Measurements from ENCODE around the gene ESR2. TPM values are rescaled to one million over a fixed set of nuclear protein-coding genes. Genes with fewer than 3 reads are reported as not detected.
"Not testable (repeated sequence)": the region's sequence is repeated elsewhere in the genome, so short reads cannot be mapped to it uniquely, and the experiment has no call there.

The ESR2 gene
- total RNA-seq, 2 experiments from 2014 or later = 0.31 to 0.43 TPM

DNA sequence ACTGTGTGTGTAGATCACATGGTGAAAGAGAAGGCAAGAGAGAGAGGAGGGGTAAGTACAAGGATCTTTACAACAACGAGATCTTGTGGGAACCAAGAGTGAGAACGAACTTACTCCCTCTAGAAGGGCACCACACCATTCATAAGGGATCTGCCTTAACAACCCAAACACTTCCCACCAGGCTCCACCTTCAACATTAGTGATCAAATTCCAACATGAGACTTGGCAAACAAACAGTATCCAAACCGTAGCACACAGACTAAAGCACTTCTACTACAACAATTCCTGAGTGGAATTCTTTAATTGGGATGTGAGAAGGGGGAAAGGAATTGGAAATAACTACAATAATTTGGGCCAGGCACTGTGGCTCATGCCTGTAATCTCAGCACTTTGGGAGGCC is 35.0 kb upstream of the ESR2 start:
- ChIA-PET CTCF (no interaction called here), POLR2A (no interaction called here)
- Mint-ChIP-seq H3K4me3 (no peak overlapping the region), H3K36me3 (ENCODE audit: low read depth) (no peaks in the 10 kb centered on the region), H3K9me3 (no peaks in the 10 kb centered on the region), H3K27me3 (no peaks in the 10 kb centered on the region), H3K27ac (no peak overlapping the region), H3K4me1 (ENCODE audit: low read depth) (no peaks in the 10 kb centered on the region)
- DNase-seq (no peak), ATAC-seq (no peak)
- TF ChIP-seq CTCF (IDR thresholded peaks at IDR 0.05) = no peak
- intact Hi-C loops (cut with micrococcal nuclease) = no loop called here

GRCh38 chr14:64326502-64326901 is 32.3 kb upstream of the ESR2 start:
- Mint-ChIP-seq H3K4me3 (no peak overlapping the region), H3K27ac (no peak overlapping the region), H3K36me3 (ENCODE audit: low read depth) (no peaks in the 10 kb centered on the region), H3K4me1 (ENCODE audit: low read depth) (no peaks in the 10 kb centered on the region), H3K9me3 (no peaks in the 10 kb centered on the region), H3K27me3 (peaks cover 2% of the 10 kb centered on the region)
- ATAC-seq = no peak
- intact Hi-C loops (cut with micrococcal nuclease) = no loop called here
- ChIA-PET POLR2A (interaction anchor here (0.8 kb wide), 1 partner anchor 22 kb away, joined by 4 read pairs; no protein-coding TSS in a partner anchor), CTCF (no interaction called here)
- no peak for DNase-seq
- no peak for TF ChIP-seq CTCF (IDR thresholded peaks at IDR 0.05)

DNA sequence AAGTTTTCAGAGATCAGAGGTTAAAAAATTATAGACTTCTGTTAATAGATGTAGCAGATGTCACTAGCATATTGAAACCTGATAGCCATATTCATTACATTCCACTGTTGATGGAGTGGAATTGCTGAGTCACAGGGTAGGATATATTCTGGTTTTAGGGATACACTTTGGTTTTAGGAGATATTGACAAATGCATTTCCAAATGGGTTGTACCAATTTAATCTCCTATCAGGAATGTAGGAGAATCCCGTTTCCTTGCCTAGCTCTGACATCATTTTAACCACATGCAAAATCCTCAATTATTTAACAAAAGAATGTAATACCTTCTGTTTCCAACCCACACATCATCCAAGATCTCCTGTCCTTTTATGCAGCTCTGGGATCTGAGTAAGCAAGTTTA is 30.7 kb upstream of the ESR2 start:
- CTCF ChIA-PET = no interaction called here

DNA sequence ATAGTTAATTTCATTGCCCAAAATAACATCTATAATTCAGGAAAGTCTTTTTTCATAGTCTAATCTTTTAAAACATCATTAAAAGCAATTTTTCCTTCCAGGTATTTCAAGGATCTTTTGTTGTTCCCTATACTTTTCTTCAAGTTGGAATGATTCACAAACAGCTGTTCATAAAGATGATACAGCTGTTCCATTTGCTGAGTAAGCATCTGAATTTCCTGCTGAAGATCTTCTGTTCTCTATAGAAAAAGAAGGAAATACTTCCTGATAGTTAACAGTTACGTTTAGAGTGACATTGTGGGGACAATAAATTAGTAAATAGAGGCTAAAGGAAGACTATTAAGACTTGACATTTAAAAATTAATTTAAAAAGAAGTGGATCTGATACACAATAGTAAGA is 30.3 kb upstream of the ESR2 start:
- H3K27me3 Mint-ChIP-seq = peaks cover 2% of the 10 kb centered on the region
- TF ChIP-seq CTCF (IDR thresholded peaks at IDR 0.05) = no peak
- DNase-seq (no peak), ATAC-seq (no peak)
- no peaks in the 10 kb centered on the region for H3K9me3 Mint-ChIP-seq
- H3K4me1 Mint-ChIP-seq (ENCODE audit: low read depth) = no peaks in the 10 kb centered on the region
- ChIA-PET CTCF (no interaction called here), POLR2A (no interaction called here)
- H3K36me3 Mint-ChIP-seq (ENCODE audit: low read depth) = no peaks in the 10 kb centered on the region
- no peak overlapping the region for H3K4me3 Mint-ChIP-seq
- intact Hi-C loops (cut with micrococcal nuclease) = no loop called here
- H3K27ac Mint-ChIP-seq = no peak overlapping the region

More for the DNA sequence above, 30.7 kb upstream of the ESR2 start:
- POLR2A ChIA-PET = no interaction called here
- Mint-ChIP-seq H3K36me3 (ENCODE audit: low read depth) (no peaks in the 10 kb centered on the region), H3K9me3 (no peaks in the 10 kb centered on the region), H3K4me1 (ENCODE audit: low read depth) (no peaks in the 10 kb centered on the region), H3K27me3 (peaks cover 2% of the 10 kb centered on the region), H3K27ac (no peak overlapping the region), H3K4me3 (no peak overlapping the region)
- no peak for TF ChIP-seq CTCF (IDR thresholded peaks at IDR 0.05)
- DNase-seq (no peak), ATAC-seq (no peak)
- intact Hi-C loops (cut with micrococcal nuclease) = no loop called here

GRCh38 chr14:64320362-64320761 is 26.2 kb upstream of the ESR2 start:
- POLR2A ChIA-PET; intact Hi-C loops (cut with micrococcal nuclease); H3K36me3 Mint-ChIP-seq (ENCODE audit: low read depth); H3K27ac Mint-ChIP-seq; ATAC-seq; H3K27me3 Mint-ChIP-seq; H3K4me3 Mint-ChIP-seq; DNase-seq; H3K4me1 Mint-ChIP-seq (ENCODE audit: low read depth); H3K9me3 Mint-ChIP-seq: not testable (repeated sequence)
- CTCF ChIA-PET = interaction anchor here (1.8 kb wide), 1 partner anchor 17 kb away, joined by 7 read pairs; no protein-coding TSS in a partner anchor

DNA sequence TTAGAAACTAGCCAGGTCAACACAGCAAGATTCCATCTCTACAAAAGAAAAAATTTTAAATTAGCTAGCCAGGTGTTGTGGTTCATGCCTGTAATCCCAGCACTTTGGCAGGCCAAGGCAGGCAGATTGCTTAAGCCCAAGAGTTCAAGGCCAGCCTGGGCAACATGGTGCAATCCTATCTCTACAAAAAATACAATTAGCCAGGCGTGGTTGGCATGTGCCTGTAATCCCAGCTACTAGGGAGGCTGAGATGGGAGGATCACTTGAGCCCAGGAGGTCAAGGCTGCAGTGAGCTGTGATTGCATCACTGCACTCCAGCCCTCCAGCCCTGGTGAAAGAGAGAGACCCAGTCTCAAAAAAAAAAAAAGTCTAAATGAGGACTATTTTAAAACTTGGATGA is 24.5 kb upstream of the ESR2 start:
- H3K36me3 Mint-ChIP-seq (ENCODE audit: low read depth); POLR2A ChIA-PET; intact Hi-C loops (cut with micrococcal nuclease); ATAC-seq; H3K27me3 Mint-ChIP-seq; H3K27ac Mint-ChIP-seq; DNase-seq; H3K4me3 Mint-ChIP-seq; H3K4me1 Mint-ChIP-seq (ENCODE audit: low read depth); H3K9me3 Mint-ChIP-seq: not testable (repeated sequence)
- CTCF ChIA-PET = interaction anchor here (0.7 kb wide), 1 partner anchor 114 kb away, joined by 3 read pairs; no protein-coding TSS in a partner anchor
